Nephron progenitor cell (in vitro differentiated cells): ENCODE data around the gene ARHGAP26.

ENCODE experiments used
- DNase-seq: peaks from one replicate; pipeline ENCODE4 v3.0.0; 2021
- H3K27ac Mint-ChIP-seq: 2 replicates; pipeline ENCODE4 v1.8.0; 2021; ENCODE audit warnings: mild to moderate bottlenecking, moderate library complexity, mixed read lengths
- H3K27me3 Mint-ChIP-seq: 2 replicates; pipeline ENCODE4 v1.8.0; 2021; ENCODE audit warnings: mild to moderate bottlenecking, low read depth, mixed read lengths; ENCODE audit not compliant: poor library complexity
- H3K36me3 Mint-ChIP-seq: 2 replicates; pipeline ENCODE4 v1.8.0; 2021; ENCODE audit warnings: low read depth, mixed read lengths
- H3K4me1 Mint-ChIP-seq: 2 replicates; pipeline ENCODE4 v1.8.0; 2021; ENCODE audit warnings: mixed read lengths
- H3K4me3 Mint-ChIP-seq: 2 replicates; pipeline ENCODE4 v1.8.0; 2021; ENCODE audit warnings: mild to moderate bottlenecking, moderate library complexity, mixed read lengths
- H3K9me3 Mint-ChIP-seq: 2 replicates; pipeline ENCODE4 v1.8.0; 2021; ENCODE audit warnings: mild to moderate bottlenecking, moderate library complexity, mixed read lengths
- CTCF ChIP-seq: fragments of 200-600 bp; sonication (generic); IDR thresholded peaks from 2 replicates; pipeline ENCODE4 v1.5.0; 2021; ENCODE audit warnings: antibody characterized with exemption

Gene ARHGAP26

GRCh38 chr5:143011585-143011984 lies 241.4 kb downstream of the ARHGAP26 start:
- H3K27me3 Mint-ChIP-seq, result no peaks in the 10 kb centered on the region
- no peak for TF ChIP-seq CTCF
- H3K9me3 Mint-ChIP-seq, result no peaks in the 10 kb centered on the region
- no peak overlapping the region for H3K27ac Mint-ChIP-seq
- no peak overlapping the region for H3K4me3 Mint-ChIP-seq
- no peaks in the 10 kb centered on the region for H3K36me3 Mint-ChIP-seq
- peaks cover 50% of the 10 kb centered on the region for H3K4me1 Mint-ChIP-seq
- DNase-seq, result no peak

- H3K9me3 Mint-ChIP-seq, result peaks cover 5% of the 10 kb centered on the region
- peaks cover 5% of the 10 kb centered on the region for H3K36me3 Mint-ChIP-seq
- peaks cover 40% of the 10 kb centered on the region for H3K4me1 Mint-ChIP-seq
- no peak for TF ChIP-seq CTCF
- H3K27ac Mint-ChIP-seq, result no peak overlapping the region
- no peak for DNase-seq
- H3K27me3 Mint-ChIP-seq, result no peaks in the 10 kb centered on the region
- H3K4me3 Mint-ChIP-seq, result no peak overlapping the region
Observed at GRCh38 chr5:143013176-143013891, 243.2 kb downstream of the ARHGAP26 start.

GRCh38 chr5:143014017-143014651 lies 244.0 kb downstream of the ARHGAP26 start:
- no peaks in the 10 kb centered on the region for H3K27me3 Mint-ChIP-seq
- H3K27ac Mint-ChIP-seq, result no peak overlapping the region
- H3K36me3 Mint-ChIP-seq, result peaks cover 7% of the 10 kb centered on the region
- H3K9me3 Mint-ChIP-seq, result peaks cover 7% of the 10 kb centered on the region
- TF ChIP-seq CTCF, result peak; percentile 56
- H3K4me3 Mint-ChIP-seq, result no peak overlapping the region
- H3K4me1 Mint-ChIP-seq, result peaks cover 38% of the 10 kb centered on the region
- DNase-seq, result peak; percentile 59

DNA sequence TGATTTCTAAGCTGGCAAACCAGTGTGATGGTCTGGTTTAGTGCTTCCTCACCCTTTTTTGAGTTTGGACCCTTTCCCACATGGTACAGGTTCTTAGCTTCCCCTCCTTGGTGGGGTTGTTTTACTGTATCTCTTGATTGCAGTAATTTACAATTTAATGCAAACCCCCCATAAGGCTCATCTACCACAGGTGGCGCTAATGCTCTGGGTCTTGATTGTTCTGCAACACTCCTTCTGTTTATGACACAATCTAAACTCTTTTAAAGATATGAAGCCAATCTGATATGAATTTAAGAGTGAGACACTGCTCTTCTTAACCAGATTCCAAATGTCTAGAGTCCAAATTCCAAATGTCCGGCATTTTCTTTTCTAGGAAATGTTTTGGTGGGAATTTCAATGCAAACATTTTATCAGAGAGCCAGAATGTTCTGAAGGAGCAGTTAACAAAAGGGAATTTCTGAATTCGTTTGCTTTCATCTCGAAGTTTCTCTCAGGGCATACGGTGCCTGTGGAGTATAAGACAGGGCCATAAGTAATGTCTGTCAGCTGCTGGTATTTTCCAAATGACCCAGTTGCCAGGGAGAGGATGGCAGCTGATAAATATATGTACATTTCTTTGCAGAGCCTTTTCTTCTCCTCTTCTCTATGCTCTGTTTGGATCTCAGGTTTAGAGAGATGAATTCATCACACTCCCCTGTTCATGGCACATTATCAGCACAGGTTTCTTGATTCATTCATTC lies 246.8 kb downstream of the ARHGAP26 start:
- Mint-ChIP-seq H3K9me3 (peaks cover 7% of the 10 kb centered on the region), H3K4me1 (peaks cover 21% of the 10 kb centered on the region), H3K4me3 (no peak overlapping the region), H3K27ac (no peak overlapping the region), H3K36me3 (peaks cover 7% of the 10 kb centered on the region), H3K27me3 (no peaks in the 10 kb centered on the region)
- TF ChIP-seq CTCF, result peak; percentile 26
- DNase-seq, result no peak

DNA sequence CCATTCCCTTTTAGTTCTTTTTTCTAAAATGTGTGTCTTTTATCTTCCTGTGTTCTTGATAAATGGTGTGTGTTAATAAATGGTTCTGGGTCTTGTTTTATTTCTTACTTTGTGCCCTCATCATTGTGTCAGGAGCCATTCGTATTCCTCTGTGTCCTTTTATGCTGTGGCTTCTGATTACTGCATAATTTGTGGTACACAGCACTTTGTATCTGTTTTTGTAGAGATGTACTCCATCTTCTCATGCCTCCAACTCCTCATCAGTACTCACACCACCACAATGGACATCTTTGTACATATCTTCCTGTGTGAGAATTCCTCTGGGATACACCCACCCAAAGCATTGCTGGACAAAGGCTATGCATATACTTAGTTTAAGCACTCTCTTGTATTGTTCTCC lies 247.4 kb downstream of the ARHGAP26 start:
- Mint-ChIP-seq H3K27ac (no peak overlapping the region), H3K27me3 (no peaks in the 10 kb centered on the region), H3K36me3 (peaks cover 7% of the 10 kb centered on the region), H3K4me3 (no peak overlapping the region), H3K9me3 (peaks cover 7% of the 10 kb centered on the region), H3K4me1 (peaks cover 21% of the 10 kb centered on the region)
- DNase-seq, result no peak
- TF ChIP-seq CTCF, result no peak
